ENCODE data around the gene INPP4B.

DNA sequence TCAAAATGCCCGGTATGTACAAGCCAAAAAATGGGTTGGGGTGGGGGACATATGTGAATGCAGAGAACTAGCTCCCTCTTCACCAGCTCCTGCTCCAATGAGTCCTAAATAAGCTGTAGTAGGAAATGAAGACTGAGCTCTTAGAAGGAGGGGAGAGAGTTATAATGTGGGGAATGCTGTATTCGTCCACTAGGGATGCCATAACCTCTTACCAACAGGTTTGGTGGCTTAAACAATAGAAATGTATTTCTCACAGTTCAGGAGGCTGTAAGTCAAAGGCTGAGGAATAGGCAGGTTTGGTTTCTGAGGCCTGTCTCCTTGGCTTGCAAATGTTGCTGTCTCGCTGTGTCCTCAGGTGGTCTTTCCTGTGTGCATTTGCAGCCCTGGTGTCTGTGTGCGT lies 4.4 kb upstream of the INPP4B start:
- TF ChIP-seq, protein P1, sequence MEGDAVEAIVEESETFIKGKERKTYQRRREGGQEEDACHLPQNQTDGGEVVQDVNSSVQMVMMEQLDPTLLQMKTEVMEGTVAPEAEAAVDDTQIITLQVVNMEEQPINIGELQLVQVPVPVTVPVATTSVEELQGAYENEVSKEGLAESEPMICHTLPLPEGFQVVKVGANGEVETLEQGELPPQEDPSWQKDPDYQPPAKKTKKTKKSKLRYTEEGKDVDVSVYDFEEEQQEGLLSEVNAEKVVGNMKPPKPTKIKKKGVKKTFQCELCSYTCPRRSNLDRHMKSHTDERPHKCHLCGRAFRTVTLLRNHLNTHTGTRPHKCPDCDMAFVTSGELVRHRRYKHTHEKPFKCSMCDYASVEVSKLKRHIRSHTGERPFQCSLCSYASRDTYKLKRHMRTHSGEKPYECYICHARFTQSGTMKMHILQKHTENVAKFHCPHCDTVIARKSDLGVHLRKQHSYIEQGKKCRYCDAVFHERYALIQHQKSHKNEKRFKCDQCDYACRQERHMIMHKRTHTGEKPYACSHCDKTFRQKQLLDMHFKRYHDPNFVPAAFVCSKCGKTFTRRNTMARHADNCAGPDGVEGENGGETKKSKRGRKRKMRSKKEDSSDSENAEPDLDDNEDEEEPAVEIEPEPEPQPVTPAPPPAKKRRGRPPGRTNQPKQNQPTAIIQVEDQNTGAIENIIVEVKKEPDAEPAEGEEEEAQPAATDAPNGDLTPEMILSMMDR (IDR thresholded peaks at IDR 0.05) = peak in 1 of 4 experiments; percentile 21
- TF ChIP-seq POLR2A (IDR thresholded peaks at IDR 0.05) = no peak

All from uterus (tissue), 2 donors.